GM19035 (cell line): Measurements from ENCODE around the gene TRDN.
A peak's percentile ranks its signal among the peaks of the same experiment; 100 is the strongest.
"Not testable (repeated sequence)": the region's sequence is repeated elsewhere in the genome, so short reads cannot be mapped to it uniquely, and the experiment has no call there.

Source experiments
- ATAC-seq: cut with Tn5 transposase; IDR thresholded peaks from one replicate; pipeline ENCODE4 v1.9.1; 2021; ENCODE audit not compliant: unreplicated experiment

The TRDN gene

GRCh38 chr6:123632641-123633040, 4.1 kb downstream of the TRDN start:
- no peak for ATAC-seq

GRCh38 chr6:123629258-123629941, 7.3 kb downstream of the TRDN start:
- ATAC-seq: no peak

GRCh38 chr6:123625696-123626095, 11.1 kb downstream of the TRDN start:
- ATAC-seq: no peak

GRCh38 chr6:123622780-123623179, 14.0 kb downstream of the TRDN start:
- ATAC-seq: no peak

GRCh38 chr6:123619156-123619555, 17.6 kb downstream of the TRDN start:
- no peak for ATAC-seq

GRCh38 chr6:123616942-123617341, 19.8 kb downstream of the TRDN start:
- ATAC-seq: no peak

- no peak for ATAC-seq
These were observed 20.7 kb downstream of the TRDN start for GRCh38 chr6:123616016-123616415.

GRCh38 chr6:123610779-123611178, 26.0 kb downstream of the TRDN start:
- no peak for ATAC-seq

GRCh38 chr6:123604067-123604466, 32.7 kb downstream of the TRDN start:
- no peak for ATAC-seq

GRCh38 chr6:123598011-123598410, 38.7 kb downstream of the TRDN start:
- peak; percentile 88 for ATAC-seq

GRCh38 chr6:123594776-123595175, 42.0 kb downstream of the TRDN start:
- no peak for ATAC-seq

- ATAC-seq: no peak
These were observed 44.3 kb downstream of the TRDN start for GRCh38 chr6:123592426-123592825.

- ATAC-seq: no peak
These were observed 46.8 kb downstream of the TRDN start for GRCh38 chr6:123589973-123590372.

- ATAC-seq: no peak
These were observed 47.4 kb downstream of the TRDN start for GRCh38 chr6:123589317-123589716.

GRCh38 chr6:123588546-123588895, 48.2 kb downstream of the TRDN start:
- no peak for ATAC-seq

GRCh38 chr6:123587838-123588545, 48.8 kb downstream of the TRDN start:
- ATAC-seq: no peak

- not testable (repeated sequence) for ATAC-seq
These were observed 49.3 kb downstream of the TRDN start for GRCh38 chr6:123587407-123587806.

- ATAC-seq: no peak
These were observed 56.4 kb downstream of the TRDN start for GRCh38 chr6:123580331-123580730.

- ATAC-seq: no peak
These were observed 61.6 kb downstream of the TRDN start for GRCh38 chr6:123575188-123575587.

GRCh38 chr6:123570813-123571684, 65.7 kb downstream of the TRDN start:
- no peak for ATAC-seq

GRCh38 chr6:123569575-123569974, 67.2 kb downstream of the TRDN start:
- no peak for ATAC-seq

GRCh38 chr6:123565529-123565928, 71.2 kb downstream of the TRDN start:
- no peak for ATAC-seq
